ENCODE data around the gene WDR70.
"Not testable (repeated sequence)": the region's sequence is repeated elsewhere in the genome, so short reads cannot be mapped to it uniquely, and the experiment has no call there.

WDR70 gene

DNA sequence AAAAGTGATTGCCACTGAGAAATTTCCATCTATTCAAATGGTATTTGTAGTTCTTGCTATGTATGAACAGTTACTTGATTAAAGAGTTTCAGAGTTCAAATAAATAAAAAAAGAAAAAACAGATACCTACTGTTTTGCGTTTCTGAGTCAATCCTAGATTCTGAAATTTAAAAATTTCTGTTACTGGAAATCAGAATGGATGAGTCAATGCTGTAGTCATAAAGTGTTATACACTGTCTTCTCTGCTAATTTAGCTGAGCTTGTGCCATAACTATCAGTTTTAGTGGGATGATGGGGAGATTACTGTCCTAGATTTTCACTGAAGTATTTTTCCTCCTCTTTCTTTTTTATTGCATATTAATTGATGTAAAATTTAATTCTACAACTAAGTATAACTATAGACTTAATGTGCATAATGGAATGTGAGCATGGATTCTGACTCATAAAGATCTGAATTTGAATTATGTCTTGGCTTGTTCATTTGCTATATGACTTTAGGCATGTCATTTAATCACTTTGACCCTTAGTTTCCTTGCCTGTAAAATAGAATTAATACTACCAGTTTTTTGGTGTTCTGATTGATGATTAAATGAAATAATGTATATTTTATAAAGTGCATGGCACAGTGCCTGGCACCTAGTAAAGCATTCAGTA, 75.4 kb downstream of the WDR70 start:
- not testable (repeated sequence) for DNase-seq (ENCODE audit: low read depth, low spot score)

- DNase-seq (ENCODE audit: low read depth, low spot score), result not testable (repeated sequence)
Measured at GRCh38 chr5:37463191-37464051, 84.3 kb downstream of the WDR70 start.

DNA sequence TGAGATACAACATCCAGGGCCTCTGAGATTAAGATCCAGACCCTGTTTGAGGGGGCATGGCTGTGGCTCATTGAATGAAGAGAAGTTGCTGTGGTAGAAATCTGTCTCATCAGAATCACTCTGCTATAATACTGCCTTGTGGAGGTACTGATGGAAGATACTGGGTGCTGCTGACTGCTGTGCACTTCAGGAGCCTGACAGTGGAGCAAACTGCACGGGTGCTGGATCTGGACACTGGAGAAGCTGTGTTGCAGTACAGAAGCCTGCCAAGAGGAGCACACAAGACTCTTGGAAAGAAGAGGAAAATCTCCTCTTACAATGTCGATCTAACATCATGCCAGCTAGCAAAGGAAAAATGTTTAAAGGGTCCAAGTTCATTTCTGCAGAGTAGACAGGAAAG, 85.5 kb downstream of the WDR70 start:
- not testable (repeated sequence) for DNase-seq (ENCODE audit: low read depth, low spot score)

DNA sequence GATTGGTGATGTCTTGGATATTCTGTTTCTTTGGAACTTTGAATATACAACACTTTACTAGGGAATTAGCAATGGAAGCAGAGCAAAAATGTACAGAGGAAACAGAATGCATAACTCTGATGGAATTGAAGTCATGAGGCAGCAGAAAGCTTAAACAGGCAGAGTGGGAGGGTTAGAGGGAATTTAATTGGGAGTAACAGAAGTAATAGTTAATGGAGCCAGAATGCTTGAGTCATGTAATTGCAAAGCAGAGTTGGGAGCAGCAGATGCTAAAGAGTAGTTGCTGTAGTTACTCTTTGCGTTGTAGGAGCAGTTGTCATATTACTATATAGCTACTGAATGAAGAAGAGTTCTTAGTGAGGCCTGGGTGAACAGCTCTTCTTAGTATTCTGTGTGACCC, 90.3 kb downstream of the WDR70 start:
- not testable (repeated sequence) for DNase-seq (ENCODE audit: low read depth, low spot score)

DNA sequence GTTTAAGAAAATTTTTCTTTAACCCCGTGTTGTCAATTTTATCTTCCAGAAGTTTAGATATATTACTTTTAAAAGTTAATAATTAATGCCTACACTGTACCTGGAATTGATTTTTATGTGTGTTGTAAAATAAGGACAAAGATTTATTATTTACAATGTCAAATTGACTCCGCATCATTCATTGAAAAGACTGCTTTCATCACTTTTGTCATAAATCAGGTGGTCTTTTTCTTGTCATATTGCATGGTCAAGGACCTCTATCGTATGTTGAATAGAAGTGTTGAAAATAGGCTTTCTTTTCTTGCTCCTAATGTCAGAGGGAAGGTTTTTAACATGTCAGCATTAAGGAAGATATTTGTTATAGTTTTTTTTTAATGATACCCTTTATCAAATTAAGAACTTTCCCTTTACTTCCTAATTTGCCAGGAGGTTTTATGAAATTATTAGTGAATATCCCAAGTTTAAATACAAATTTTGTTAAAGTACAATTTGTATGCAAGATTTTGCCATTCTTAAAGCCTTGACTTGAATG, 92.6 kb downstream of the WDR70 start:
- no peak for DNase-seq (ENCODE audit: low read depth, low spot score)

GRCh38 chr5:37477426-37477825, 98.3 kb downstream of the WDR70 start:
- no peak for DNase-seq (ENCODE audit: low read depth, low spot score)

DNA sequence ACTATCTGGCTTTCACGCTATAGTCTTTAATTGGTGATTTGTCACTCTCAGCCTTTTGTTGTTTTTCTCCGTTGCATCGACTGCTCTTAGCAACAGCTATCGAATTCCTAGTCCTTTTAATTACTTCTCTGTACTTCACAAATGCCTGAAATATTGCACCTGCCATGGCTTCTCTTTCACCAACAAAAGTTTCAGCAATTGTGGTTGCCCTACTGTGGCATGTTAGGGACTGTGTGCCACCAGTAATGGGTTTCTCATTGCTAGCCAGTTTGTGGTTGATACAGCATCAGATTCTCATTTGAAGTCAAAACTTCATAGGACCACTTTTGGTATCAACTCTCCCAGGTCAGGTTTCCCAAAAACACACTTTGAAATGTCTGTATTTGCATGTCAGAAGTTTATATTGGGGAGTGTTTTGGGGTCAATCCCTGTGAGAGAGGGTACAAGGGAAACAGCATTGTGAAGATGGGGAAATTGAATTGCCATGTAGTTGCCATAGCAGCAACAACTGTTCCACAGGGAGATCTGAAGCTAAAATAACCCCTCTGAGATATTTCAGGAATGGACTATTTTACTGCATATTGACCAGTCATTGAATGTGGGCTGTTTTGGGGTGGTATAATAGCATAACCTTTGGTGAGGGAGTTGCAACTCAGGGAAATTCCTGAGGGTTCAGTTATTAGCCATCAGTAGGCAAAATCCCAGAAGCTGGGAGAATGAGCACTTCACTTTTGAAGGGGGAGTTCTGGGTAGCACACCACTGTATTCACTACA, 99.2 kb downstream of the WDR70 start:
- DNase-seq (ENCODE audit: low read depth, low spot score), result no peak

- DNase-seq (ENCODE audit: low read depth, low spot score), result not testable (repeated sequence)
Measured at GRCh38 chr5:37481395-37481794, 102.3 kb downstream of the WDR70 start.

GRCh38 chr5:37490120-37490810, 111.1 kb downstream of the WDR70 start:
- no peak for DNase-seq (ENCODE audit: low read depth, low spot score)

DNA sequence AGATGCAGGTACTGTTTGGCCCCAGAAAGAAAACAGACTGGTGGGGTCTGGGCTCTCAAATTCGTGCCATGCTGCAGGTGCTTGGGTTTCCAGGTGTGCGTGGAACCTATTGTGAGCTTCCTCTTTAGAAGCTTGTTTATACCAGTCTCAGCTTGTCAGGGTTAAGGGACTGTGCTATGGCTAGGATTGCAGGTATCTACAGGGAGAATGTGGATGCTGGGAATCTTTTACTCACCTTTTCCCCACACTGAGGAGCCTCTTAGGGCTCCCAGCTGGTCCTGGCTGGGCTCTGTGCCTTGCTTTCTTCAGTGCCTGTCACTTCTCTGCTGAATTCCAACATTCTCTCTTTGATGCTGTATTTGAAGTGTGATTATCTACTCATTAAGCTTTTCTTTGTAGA, 111.8 kb downstream of the WDR70 start:
- DNase-seq (ENCODE audit: low read depth, low spot score), result no peak

DNA sequence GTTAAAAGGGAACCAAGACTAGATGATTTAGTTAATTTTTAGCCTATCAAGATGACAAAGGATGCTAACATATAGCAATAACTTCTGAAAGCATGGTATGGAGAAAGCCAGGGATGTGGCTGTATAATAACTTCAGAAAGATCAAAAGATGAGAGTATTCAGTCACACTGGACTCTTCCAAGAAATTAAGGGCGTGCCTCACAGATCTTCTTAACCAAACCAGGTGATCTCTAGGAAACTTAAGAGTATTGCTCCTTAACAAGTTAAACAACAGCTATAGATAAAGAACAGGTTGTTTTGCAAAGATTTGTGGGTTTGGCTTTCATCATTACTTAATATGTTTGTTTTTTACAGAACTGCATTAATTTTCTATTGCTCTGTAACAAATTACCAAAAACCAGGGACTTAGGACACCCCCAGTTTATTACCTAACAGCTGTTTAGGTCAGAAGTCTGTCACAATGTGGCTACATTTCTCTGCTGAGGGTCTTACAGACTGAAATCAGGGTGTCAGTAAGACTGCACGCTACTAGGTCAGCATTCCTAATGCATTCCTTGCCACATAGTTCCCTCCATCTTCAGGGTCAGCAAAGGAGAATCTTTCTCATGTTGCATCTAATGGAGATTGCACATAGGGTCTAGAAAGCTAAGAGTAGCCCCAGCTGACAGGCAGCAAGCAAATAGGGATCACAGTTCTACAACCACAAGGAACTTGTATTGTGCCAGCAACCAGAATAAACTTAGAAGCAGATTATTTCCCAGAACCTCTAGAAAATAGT, 113.8 kb downstream of the WDR70 start:
- no peak for DNase-seq (ENCODE audit: low read depth, low spot score)

DNA sequence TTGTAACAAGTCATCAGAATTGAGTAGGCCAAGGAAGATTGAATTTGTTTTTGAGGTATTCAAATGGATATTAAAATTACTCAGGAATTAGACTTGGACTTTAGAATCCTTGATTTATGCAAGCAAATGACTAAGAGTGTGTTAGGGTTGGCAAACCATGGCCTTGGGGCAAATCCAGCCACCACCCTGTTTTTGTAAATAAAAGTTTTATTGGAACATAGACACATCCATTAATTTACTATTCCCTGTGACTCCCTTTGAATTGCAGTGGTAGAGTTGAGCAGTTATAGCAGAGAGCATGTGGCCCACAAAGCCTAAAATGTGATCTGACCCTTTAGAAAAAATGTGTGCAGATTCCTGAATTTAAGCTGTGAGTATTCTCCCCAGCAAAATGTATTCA, 115.6 kb downstream of the WDR70 start:
- DNase-seq (ENCODE audit: low read depth, low spot score), result no peak

DNA sequence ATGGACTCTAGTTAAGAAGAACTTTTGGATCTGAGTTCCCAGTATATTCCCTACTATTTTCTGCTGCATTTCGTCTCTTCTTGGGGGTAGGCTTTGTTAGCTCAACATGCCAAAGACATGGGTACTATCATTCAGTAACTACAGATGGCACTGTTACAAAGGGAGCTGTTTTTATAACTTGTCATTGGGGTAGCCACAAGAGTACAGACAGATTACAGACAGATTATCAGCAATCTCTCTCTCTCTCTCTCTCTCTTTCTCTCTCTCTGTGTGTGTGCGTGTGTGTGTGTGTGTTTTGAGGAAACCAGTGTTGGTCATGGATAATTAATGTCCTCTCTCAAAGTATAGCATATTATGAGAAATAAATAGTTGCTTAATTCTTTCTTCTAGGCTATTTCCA, 116.1 kb downstream of the WDR70 start:
- DNase-seq (ENCODE audit: low read depth, low spot score), result no peak

- no peak for DNase-seq (ENCODE audit: low read depth, low spot score)
Measured at GRCh38 chr5:37495668-37496347, 116.7 kb downstream of the WDR70 start.

GRCh38 chr5:37496902-37497445, 117.9 kb downstream of the WDR70 start:
- DNase-seq (ENCODE audit: low read depth, low spot score), result no peak

- DNase-seq (ENCODE audit: low read depth, low spot score), result no peak
Measured at GRCh38 chr5:37501152-37501551, 122.0 kb downstream of the WDR70 start.

- DNase-seq (ENCODE audit: low read depth, low spot score), result no peak
Measured at GRCh38 chr5:37506241-37506640, 127.1 kb downstream of the WDR70 start.

GRCh38 chr5:37506722-37507121, 127.6 kb downstream of the WDR70 start:
- no peak for DNase-seq (ENCODE audit: low read depth, low spot score)

DNA sequence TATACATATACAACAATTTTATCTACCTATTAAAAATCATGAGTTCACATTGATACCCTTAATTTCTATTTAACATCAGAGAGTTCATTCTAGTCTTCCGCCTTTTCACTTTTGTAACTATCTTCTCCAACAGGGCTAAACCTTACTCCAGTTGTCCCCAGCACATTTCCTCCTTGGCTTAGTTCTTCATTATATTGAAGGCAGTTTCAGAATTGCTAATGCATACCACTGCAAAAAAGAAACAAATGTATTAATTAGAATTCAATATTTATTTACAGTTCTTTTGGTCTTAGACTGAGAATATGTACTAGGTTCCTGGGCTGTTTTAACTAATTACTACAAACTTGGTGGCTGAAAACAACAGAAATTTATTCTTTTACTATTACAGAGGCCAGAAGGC, 132.5 kb downstream of the WDR70 start:
- no peak for DNase-seq (ENCODE audit: low read depth, low spot score)

GRCh38 chr5:37514946-37515345, 135.8 kb downstream of the WDR70 start:
- no peak for DNase-seq (ENCODE audit: low read depth, low spot score)

Data from brain pericyte (primary cell).